Measurements from ENCODE around the gene KCNA10.
"Not testable (repeated sequence)": the region's sequence is repeated elsewhere in the genome, so short reads cannot be mapped to it uniquely, and the experiment has no call there.

The KCNA10 gene

GRCh38 chr1:110515891-110516290, 3.1 kb downstream of the KCNA10 start:
- H3K4me1 ChIP-seq (ENCODE audit: control insufficient read depth in 2 of 2, insufficient read depth in 2 of 2, low read length in 2 of 2): no peaks in the 10 kb centered on the region
- no peak overlapping the region for H3K9ac ChIP-seq (ENCODE audit: low read depth in 1 of 2, low read length in 2 of 2)
- no peak overlapping the region for H3K4me3 ChIP-seq (ENCODE audit: low read length in 2 of 2)
- peaks cover 0 to 4% of the 10 kb centered on the region in 2 donors for H3K27me3 ChIP-seq (ENCODE audit: control insufficient read depth in 2 of 2, insufficient read depth in 2 of 2, low read length in 2 of 2)
- no peaks in the 10 kb centered on the region for H3K9me3 ChIP-seq (ENCODE audit: control insufficient read depth in 2 of 2, low read length in 2 of 2)
- no peaks in the 10 kb centered on the region for H3K36me3 ChIP-seq (ENCODE audit: control insufficient read depth in 2 of 2, insufficient read depth in 2 of 2, low read length in 2 of 2)
- no peak overlapping the region for H3K27ac ChIP-seq (ENCODE audit: low read depth in 2 of 2, low read length in 2 of 2)

- no peaks in the 10 kb centered on the region for H3K9me3 ChIP-seq (ENCODE audit: control insufficient read depth in 2 of 2, low read length in 2 of 2)
- no peak overlapping the region for H3K4me3 ChIP-seq (ENCODE audit: low read length in 2 of 2)
- no peak overlapping the region for H3K9ac ChIP-seq (ENCODE audit: low read depth in 1 of 2, low read length in 2 of 2)
- no peaks in the 10 kb centered on the region for H3K4me1 ChIP-seq (ENCODE audit: control insufficient read depth in 2 of 2, insufficient read depth in 2 of 2, low read length in 2 of 2)
- no peaks in the 10 kb centered on the region for H3K36me3 ChIP-seq (ENCODE audit: control insufficient read depth in 2 of 2, insufficient read depth in 2 of 2, low read length in 2 of 2)
- peaks cover 0 to 4% of the 10 kb centered on the region in 2 donors for H3K27me3 ChIP-seq (ENCODE audit: control insufficient read depth in 2 of 2, insufficient read depth in 2 of 2, low read length in 2 of 2)
- no peak overlapping the region for H3K27ac ChIP-seq (ENCODE audit: low read depth in 2 of 2, low read length in 2 of 2)
Measured at GRCh38 chr1:110515041-110515440, 3.9 kb downstream of the KCNA10 start.

DNA sequence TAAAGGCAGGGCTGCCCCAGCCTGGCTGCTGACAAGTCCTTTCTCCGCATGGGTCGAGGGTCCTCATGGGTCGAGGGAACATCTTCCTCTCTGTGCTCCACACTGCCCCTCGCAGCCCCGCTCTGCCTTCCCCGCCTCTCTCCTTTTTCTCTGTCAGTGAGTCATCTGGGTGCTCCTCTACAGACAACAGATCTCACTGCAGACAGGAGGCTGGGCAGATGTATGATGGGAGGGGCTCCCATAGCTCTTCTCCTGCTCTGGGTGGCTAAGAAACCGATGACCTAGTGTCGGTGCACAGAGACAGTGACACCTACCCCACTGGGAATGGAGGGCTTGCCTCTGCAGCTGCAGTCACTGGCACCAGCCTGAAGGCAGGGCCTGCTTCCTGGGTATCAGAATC, 5.5 kb downstream of the KCNA10 start:
- Histone ChIP-seq H3K27ac (ENCODE audit: low read depth in 2 of 2, low read length in 2 of 2) (no peak overlapping the region), H3K4me3 (ENCODE audit: low read length in 2 of 2) (no peak overlapping the region), H3K36me3 (ENCODE audit: control insufficient read depth in 2 of 2, insufficient read depth in 2 of 2, low read length in 2 of 2) (no peaks in the 10 kb centered on the region), H3K9me3 (ENCODE audit: control insufficient read depth in 2 of 2, low read length in 2 of 2) (no peaks in the 10 kb centered on the region), H3K9ac (ENCODE audit: low read depth in 1 of 2, low read length in 2 of 2) (no peak overlapping the region), H3K4me1 (ENCODE audit: control insufficient read depth in 2 of 2, insufficient read depth in 2 of 2, low read length in 2 of 2) (no peaks in the 10 kb centered on the region), H3K27me3 (ENCODE audit: control insufficient read depth in 2 of 2, insufficient read depth in 2 of 2, low read length in 2 of 2) (peaks cover 0 to 4% of the 10 kb centered on the region in 2 donors)

GRCh38 chr1:110511436-110511835, 7.5 kb downstream of the KCNA10 start:
- H3K9me3 ChIP-seq (ENCODE audit: control insufficient read depth in 2 of 2, low read length in 2 of 2): no peaks in the 10 kb centered on the region

DNA sequence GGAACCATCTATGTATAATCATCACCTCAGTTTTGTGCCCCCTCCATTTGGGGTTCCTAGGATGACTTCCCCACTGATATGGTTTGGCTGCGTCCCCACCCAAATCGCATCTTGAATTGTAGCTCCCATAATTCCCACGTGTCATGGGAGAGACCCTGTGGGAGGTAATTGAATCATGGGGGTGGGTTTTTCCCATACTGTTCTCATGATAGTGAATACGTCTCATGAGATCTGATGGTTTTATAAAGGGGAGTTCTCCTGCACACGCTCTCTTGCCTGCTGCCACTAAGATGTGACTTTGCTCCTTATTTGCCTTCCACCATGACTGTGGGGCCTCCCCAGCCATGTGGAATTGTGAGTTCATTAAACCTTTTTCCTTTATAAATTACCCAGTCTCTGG, 8.1 kb downstream of the KCNA10 start:
- not testable (repeated sequence) for H3K4me1 ChIP-seq (ENCODE audit: control insufficient read depth in 2 of 2, insufficient read depth in 2 of 2, low read length in 2 of 2); H3K36me3 ChIP-seq (ENCODE audit: control insufficient read depth in 2 of 2, insufficient read depth in 2 of 2, low read length in 2 of 2); H3K9me3 ChIP-seq (ENCODE audit: control insufficient read depth in 2 of 2, low read length in 2 of 2); H3K27me3 ChIP-seq (ENCODE audit: control insufficient read depth in 2 of 2, insufficient read depth in 2 of 2, low read length in 2 of 2); H3K27ac ChIP-seq (ENCODE audit: low read depth in 2 of 2, low read length in 2 of 2); H3K4me3 ChIP-seq (ENCODE audit: low read length in 2 of 2); H3K9ac ChIP-seq (ENCODE audit: low read depth in 1 of 2, low read length in 2 of 2)

More at GRCh38 chr1:110511436-110511835, 7.5 kb downstream of the KCNA10 start:
- Histone ChIP-seq H3K9ac (ENCODE audit: low read depth in 1 of 2, low read length in 2 of 2) (no peak overlapping the region), H3K4me3 (ENCODE audit: low read length in 2 of 2) (no peak overlapping the region), H3K27ac (ENCODE audit: low read depth in 2 of 2, low read length in 2 of 2) (no peak overlapping the region), H3K4me1 (ENCODE audit: control insufficient read depth in 2 of 2, insufficient read depth in 2 of 2, low read length in 2 of 2) (no peaks in the 10 kb centered on the region), H3K27me3 (ENCODE audit: control insufficient read depth in 2 of 2, insufficient read depth in 2 of 2, low read length in 2 of 2) (no peaks in the 10 kb centered on the region), H3K36me3 (ENCODE audit: control insufficient read depth in 2 of 2, insufficient read depth in 2 of 2, low read length in 2 of 2) (no peaks in the 10 kb centered on the region)

DNA sequence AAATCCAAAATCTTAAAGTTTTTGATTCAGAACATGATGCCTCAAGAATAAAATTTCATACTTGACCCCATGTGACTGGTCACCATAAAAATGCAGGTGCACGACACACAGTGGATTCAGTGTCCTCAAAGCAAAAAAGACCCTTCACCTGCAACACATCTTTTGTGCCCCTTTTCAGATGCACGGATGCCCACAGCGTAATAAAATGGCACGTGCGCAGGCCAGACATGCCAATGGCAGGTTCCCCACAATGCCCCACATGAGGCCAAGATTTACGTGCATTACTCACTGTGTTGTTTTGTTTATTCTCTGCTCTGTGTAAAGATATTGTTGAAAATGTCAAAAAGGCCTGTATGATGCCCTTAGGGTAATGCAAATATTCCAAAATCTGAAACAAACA, 9.3 kb downstream of the KCNA10 start:
- no peaks in the 10 kb centered on the region for H3K9me3 ChIP-seq (ENCODE audit: control insufficient read depth in 2 of 2, low read length in 2 of 2)
- no peak overlapping the region for H3K27ac ChIP-seq (ENCODE audit: low read depth in 2 of 2, low read length in 2 of 2)
- H3K27me3 ChIP-seq (ENCODE audit: control insufficient read depth in 2 of 2, insufficient read depth in 2 of 2, low read length in 2 of 2): no peaks in the 10 kb centered on the region
- H3K4me3 ChIP-seq (ENCODE audit: low read length in 2 of 2): no peak overlapping the region
- no peak overlapping the region for H3K9ac ChIP-seq (ENCODE audit: low read depth in 1 of 2, low read length in 2 of 2)
- H3K36me3 ChIP-seq (ENCODE audit: control insufficient read depth in 2 of 2, insufficient read depth in 2 of 2, low read length in 2 of 2): no peaks in the 10 kb centered on the region
- H3K4me1 ChIP-seq (ENCODE audit: control insufficient read depth in 2 of 2, insufficient read depth in 2 of 2, low read length in 2 of 2): no peaks in the 10 kb centered on the region

DNA sequence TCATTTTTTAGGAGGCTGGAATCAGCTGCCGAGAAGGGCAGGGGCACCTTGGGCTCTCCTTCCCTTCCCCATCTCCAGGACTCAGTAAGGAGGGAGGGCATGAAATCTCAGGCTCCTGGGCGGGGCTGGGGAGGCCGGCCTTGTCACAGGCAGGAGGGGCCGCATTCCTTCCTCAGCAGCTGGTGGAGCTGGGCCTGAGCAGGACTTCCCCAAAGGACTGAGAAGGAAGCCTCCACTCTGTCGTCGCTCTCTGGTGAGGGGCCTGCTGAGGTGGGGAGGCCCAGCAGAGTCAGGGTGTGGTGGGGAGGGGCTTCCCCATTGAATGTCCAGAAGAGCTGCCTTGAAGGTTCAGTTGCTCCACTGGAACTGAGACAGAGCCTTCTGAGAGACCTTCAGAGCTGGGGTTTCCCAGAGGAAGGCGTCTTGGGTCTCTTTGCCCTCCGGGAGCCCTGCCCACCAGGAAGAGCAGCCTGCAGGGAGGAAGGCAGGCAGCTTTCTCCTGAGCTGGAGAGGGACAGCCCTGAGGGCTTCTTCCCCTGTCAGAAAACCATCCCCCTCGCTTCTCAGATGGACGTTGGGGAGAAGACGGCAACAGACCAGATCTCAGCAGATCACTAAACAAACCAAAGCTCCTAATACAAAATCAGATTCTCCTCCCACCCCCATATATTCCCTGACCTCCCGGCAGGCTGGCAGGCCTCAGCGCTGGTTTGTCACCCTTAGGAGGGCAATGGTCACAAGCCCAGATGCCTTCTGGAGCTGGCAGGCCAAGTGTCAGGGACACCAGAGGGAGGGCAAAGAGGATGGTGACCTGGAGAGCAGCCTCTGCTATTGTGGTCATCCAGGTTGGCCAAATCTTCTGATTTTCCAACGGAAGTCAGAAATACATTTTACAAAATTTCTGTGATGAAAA, 10.7 kb downstream of the KCNA10 start:
- Histone ChIP-seq H3K27ac (ENCODE audit: low read depth in 2 of 2, low read length in 2 of 2) (no peak overlapping the region), H3K4me1 (ENCODE audit: control insufficient read depth in 2 of 2, insufficient read depth in 2 of 2, low read length in 2 of 2) (no peaks in the 10 kb centered on the region), H3K27me3 (ENCODE audit: control insufficient read depth in 2 of 2, insufficient read depth in 2 of 2, low read length in 2 of 2) (no peaks in the 10 kb centered on the region), H3K9me3 (ENCODE audit: control insufficient read depth in 2 of 2, low read length in 2 of 2) (no peaks in the 10 kb centered on the region), H3K9ac (ENCODE audit: low read depth in 1 of 2, low read length in 2 of 2) (no peak overlapping the region), H3K36me3 (ENCODE audit: control insufficient read depth in 2 of 2, insufficient read depth in 2 of 2, low read length in 2 of 2) (no peaks in the 10 kb centered on the region), H3K4me3 (ENCODE audit: low read length in 2 of 2) (no peak overlapping the region)

- no peak overlapping the region for H3K4me3 ChIP-seq (ENCODE audit: low read length in 2 of 2)
- H3K36me3 ChIP-seq (ENCODE audit: control insufficient read depth in 2 of 2, insufficient read depth in 2 of 2, low read length in 2 of 2): no peaks in the 10 kb centered on the region
- H3K9me3 ChIP-seq (ENCODE audit: control insufficient read depth in 2 of 2, low read length in 2 of 2): no peaks in the 10 kb centered on the region
- H3K27ac ChIP-seq (ENCODE audit: low read depth in 2 of 2, low read length in 2 of 2): no peak overlapping the region
- no peaks in the 10 kb centered on the region for H3K4me1 ChIP-seq (ENCODE audit: control insufficient read depth in 2 of 2, insufficient read depth in 2 of 2, low read length in 2 of 2)
- H3K9ac ChIP-seq (ENCODE audit: low read depth in 1 of 2, low read length in 2 of 2): no peak overlapping the region
- H3K27me3 ChIP-seq (ENCODE audit: control insufficient read depth in 2 of 2, insufficient read depth in 2 of 2, low read length in 2 of 2): no peaks in the 10 kb centered on the region
Measured at GRCh38 chr1:110506541-110506940, 12.4 kb downstream of the KCNA10 start.

DNA sequence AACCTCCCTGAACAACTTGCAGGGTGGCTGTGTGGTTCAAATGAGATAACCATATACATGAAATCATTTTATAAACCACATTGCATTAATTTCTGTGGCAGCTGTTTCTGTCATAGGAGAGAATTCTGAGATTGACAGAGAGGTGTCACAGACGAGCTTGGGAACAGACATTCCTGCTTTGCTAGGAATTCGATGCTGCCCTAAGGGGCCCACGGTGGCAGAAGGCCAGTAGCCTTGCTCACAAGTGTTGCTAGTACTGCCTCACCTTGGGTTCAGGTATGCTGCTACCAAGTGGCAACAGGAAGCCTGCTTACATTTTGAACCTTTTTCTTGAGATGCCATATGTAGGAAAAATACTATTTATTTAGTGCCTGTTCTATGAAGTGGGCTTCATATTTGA, 13.4 kb downstream of the KCNA10 start:
- no peak overlapping the region for H3K27ac ChIP-seq (ENCODE audit: low read depth in 2 of 2, low read length in 2 of 2)
- no peak overlapping the region for H3K9ac ChIP-seq (ENCODE audit: low read depth in 1 of 2, low read length in 2 of 2)
- no peaks in the 10 kb centered on the region for H3K4me1 ChIP-seq (ENCODE audit: control insufficient read depth in 2 of 2, insufficient read depth in 2 of 2, low read length in 2 of 2)
- no peaks in the 10 kb centered on the region for H3K36me3 ChIP-seq (ENCODE audit: control insufficient read depth in 2 of 2, insufficient read depth in 2 of 2, low read length in 2 of 2)
- H3K27me3 ChIP-seq (ENCODE audit: control insufficient read depth in 2 of 2, insufficient read depth in 2 of 2, low read length in 2 of 2): no peaks in the 10 kb centered on the region
- H3K4me3 ChIP-seq (ENCODE audit: low read length in 2 of 2): no peak overlapping the region
- H3K9me3 ChIP-seq (ENCODE audit: control insufficient read depth in 2 of 2, low read length in 2 of 2): no peaks in the 10 kb centered on the region

DNA sequence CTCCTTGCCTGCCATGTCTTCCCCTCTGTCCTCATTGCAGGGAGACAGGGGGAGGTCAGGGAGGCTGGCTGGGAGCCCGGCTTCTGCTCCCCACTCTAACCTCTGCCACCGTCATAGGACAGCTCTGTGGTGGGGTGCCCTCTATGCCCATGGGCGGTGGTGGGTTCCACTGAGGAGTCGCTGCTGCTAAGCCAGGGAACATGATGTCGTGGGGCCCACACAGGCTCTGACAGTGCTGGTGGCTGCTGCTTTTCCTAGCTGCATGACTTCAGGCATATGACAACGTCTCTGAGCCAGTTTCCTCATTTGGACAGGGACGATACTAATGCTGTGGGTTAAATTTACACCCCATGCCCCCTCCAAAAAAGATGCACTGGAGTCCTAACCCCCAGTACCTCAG, 14.7 kb downstream of the KCNA10 start:
- Histone ChIP-seq H3K36me3 (ENCODE audit: control insufficient read depth in 2 of 2, insufficient read depth in 2 of 2, low read length in 2 of 2) (no peaks in the 10 kb centered on the region), H3K9ac (ENCODE audit: low read depth in 1 of 2, low read length in 2 of 2) (no peak overlapping the region), H3K27ac (ENCODE audit: low read depth in 2 of 2, low read length in 2 of 2) (no peak overlapping the region), H3K27me3 (ENCODE audit: control insufficient read depth in 2 of 2, insufficient read depth in 2 of 2, low read length in 2 of 2) (no peaks in the 10 kb centered on the region), H3K9me3 (ENCODE audit: control insufficient read depth in 2 of 2, low read length in 2 of 2) (no peaks in the 10 kb centered on the region), H3K4me3 (ENCODE audit: low read length in 2 of 2) (no peak overlapping the region), H3K4me1 (ENCODE audit: control insufficient read depth in 2 of 2, insufficient read depth in 2 of 2, low read length in 2 of 2) (no peaks in the 10 kb centered on the region)

Data from mucosa of rectum (tissue), 2 donors.